Measurements from ENCODE around the gene APOBEC4.
A peak's percentile ranks its signal among the peaks of the same experiment; 100 is the strongest.
"Not testable (repeated sequence)": the region's sequence is repeated elsewhere in the genome, so short reads cannot be mapped to it uniquely, and the experiment has no call there.

APOBEC4 gene

DNA sequence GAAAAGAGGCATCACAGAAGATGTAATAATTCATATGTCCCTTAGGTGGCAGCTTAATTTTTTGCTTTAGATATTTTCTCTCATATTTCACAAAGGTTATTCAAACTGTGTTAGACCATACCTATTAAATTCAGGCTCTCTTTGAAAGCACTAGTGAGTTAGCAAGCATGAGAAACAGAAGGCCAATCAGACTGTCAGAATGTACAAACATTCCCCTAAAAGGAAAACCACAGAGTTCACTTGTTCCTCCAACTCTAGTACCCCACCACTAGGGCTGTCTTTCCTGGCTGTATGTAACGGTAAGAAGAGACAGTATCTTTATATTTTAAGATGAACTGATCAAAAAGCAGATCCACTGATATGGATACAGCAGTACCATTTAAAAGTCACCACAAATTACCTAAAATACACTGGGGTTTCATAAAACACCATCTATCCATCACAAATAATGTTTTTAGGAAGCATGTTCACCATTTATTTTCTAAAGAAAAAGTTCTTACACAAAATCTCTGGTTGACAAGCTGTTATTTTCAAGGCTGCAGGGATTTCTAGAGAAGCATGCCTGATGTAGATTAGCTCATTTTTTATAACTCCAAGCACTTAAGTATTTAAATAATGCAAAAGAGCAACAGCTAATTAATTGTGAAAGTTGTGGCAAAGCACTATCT, 19.3 kb downstream of the APOBEC4 start:
- DNase-seq (ENCODE audit: low spot score) = peak; percentile 79

- DNase-seq (ENCODE audit: low spot score) = peak; percentile 41
Measured at GRCh38 chr1:183632964-183633363, 20.2 kb downstream of the APOBEC4 start.

GRCh38 chr1:183632114-183632513, 21.0 kb downstream of the APOBEC4 start:
- DNase-seq (ENCODE audit: low spot score) = no peak

DNA sequence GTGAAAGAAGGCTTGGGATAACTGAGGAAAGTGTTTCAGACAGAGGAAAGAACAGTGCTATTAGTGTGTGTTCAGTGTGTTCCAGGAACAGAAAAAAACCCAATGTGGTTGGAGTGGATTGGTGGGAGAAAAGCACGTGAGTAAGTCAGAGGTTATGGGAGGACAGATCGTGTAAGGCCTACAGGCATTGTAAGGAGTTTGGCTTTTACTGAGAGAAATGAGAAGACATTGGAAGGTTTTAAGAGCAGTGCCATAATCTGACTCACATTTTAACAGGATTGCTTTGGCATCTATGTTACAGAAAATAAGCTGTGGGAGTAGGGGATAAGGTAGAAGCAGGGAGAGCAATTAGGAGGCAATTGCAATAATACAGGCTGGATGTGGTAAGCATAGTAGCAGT, 22.4 kb downstream of the APOBEC4 start:
- DNase-seq (ENCODE audit: low spot score) = no peak

DNA sequence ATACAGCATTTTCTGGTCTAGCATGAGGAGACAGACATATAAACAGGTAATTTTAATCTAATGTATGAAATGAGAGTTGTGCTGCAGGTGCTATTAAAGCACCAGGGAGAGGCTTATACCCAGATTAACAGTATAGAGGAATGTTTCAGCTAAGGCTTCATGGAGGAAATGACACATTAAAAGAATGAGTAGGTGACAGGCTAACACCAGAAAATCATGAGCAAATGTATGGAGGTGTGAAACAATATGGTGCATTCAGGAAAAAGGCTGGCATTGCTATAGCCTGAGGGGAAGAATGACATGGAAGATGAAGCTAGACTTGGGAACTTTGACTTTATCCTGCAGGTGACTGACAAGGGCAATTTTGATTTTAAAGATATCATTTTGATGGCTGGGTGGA, 24.6 kb downstream of the APOBEC4 start:
- DNase-seq (ENCODE audit: low spot score) = no peak

DNA sequence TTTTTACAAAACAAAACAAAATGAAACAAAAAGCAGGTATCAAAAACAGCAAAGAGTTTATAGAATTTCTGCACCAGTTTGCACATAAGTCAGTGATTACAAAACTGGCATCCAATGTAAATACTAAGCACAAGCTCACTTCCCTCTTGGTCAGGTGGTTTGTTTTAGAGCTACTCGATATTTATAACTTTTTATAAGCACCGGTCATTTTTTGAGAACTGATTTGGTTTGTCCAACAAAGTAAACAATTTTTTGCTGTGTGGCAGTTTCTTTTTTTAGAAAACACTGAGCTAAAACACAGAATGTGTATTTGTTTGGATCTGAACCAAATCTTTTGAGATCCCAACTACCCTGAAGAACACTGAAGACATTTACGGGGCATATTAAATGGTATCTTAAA, 26.9 kb downstream of the APOBEC4 start:
- not testable (repeated sequence) for DNase-seq (ENCODE audit: low spot score)

DNA sequence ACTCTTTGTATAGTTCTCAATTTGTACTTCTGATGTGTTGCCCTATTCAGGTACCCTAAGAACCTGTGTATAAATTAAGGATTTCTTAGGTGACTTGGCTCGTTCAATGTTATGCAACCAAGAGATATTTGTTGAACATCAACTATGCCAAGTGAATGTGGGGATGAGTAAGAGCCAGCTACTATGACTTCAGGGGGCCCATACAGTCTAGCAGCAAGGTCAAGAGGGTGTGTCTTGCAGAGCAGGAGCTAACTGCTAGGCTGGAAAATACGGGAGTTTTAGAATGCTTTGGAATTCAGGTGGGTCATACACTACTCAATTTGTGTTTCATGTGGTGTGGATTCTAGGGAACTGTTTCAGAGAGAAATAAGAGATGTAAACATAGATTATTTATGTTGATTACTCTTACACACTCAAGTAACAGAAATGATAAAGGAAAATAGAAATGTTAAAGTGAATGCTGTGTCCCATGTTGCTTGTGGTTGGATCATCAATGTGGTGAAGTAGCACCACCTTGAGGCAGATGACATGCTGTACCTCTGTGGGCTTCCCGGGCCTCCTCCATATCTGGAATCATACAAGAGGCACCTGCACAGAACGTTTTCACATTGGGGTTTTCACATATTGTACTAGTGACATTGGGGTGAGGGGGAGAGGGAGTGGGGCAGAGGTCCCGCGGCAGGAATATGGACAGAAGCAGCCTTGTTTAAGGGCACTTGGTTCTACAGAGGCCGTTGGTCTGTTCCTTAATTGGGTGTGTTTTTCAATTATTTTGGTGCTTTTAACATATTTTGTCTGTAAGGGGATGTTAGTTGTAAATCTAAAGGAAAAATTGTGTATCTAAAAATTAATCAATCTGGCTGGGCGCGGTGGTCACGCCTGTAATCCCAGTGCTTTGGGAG, 30.0 kb downstream of the APOBEC4 start:
- peak; percentile 90 for DNase-seq (ENCODE audit: low spot score)

GRCh38 chr1:183622013-183622412, 31.1 kb downstream of the APOBEC4 start:
- DNase-seq (ENCODE audit: low spot score) = no peak

- no peak for DNase-seq (ENCODE audit: low spot score)
Measured at GRCh38 chr1:183620311-183620710, 32.8 kb downstream of the APOBEC4 start.

- no peak for DNase-seq (ENCODE audit: low spot score)
Measured at GRCh38 chr1:183619781-183620180, 33.3 kb downstream of the APOBEC4 start.

DNA sequence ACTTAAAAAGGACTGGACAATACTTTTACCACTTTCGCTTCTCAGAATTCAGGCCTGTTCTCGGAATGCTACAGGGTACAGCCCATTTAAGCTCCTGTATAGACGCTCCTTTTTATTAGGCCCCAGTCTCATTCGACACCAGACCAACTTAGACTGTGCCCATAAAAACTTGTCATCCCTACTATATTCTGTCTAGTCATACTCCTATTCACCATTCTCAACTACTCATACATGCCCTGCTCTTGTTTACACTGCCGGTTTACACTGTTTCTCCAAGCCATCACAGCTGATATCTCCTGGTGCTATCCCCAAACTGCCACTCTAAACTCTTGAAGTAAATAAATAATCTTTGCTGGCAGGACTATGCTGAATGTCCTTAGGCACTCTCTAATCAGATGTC, 34.9 kb downstream of the APOBEC4 start:
- DNase-seq (ENCODE audit: low spot score) = not testable (repeated sequence)

GRCh38 chr1:183612975-183613374, 40.1 kb downstream of the APOBEC4 start:
- DNase-seq (ENCODE audit: low spot score) = not testable (repeated sequence)

- DNase-seq (ENCODE audit: low spot score) = no peak
Measured at GRCh38 chr1:183612407-183612806, 40.7 kb downstream of the APOBEC4 start.

- no peak for DNase-seq (ENCODE audit: low spot score)
Measured at GRCh38 chr1:183611021-183611420, 42.1 kb downstream of the APOBEC4 start.

- peak; percentile 60 for DNase-seq (ENCODE audit: low spot score)
Measured at GRCh38 chr1:183609759-183610452, 43.2 kb downstream of the APOBEC4 start.

DNA sequence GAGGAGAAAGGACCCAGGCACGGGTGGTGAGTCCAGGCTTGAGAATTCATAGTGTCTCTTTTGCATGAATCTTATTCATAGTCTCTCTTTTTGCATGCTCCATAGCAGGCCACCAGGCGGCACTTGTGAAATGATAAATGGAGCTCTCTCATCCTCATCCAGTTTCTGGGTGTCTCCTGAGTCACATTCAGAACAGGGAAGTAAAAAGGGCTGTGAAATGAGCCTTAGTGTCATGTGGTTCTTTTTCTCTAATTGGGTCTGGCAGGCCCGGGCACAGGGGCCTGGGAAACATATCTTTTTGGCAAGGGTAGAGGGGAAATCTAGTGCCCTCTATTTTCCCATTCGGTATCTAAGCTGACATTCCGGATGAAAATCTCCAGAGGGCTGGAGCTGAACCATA, 43.8 kb downstream of the APOBEC4 start:
- peak; percentile 87 for DNase-seq (ENCODE audit: low spot score)

- DNase-seq (ENCODE audit: low spot score) = peak; percentile 23
Measured at GRCh38 chr1:183607322-183607980, 45.7 kb downstream of the APOBEC4 start.

DNA sequence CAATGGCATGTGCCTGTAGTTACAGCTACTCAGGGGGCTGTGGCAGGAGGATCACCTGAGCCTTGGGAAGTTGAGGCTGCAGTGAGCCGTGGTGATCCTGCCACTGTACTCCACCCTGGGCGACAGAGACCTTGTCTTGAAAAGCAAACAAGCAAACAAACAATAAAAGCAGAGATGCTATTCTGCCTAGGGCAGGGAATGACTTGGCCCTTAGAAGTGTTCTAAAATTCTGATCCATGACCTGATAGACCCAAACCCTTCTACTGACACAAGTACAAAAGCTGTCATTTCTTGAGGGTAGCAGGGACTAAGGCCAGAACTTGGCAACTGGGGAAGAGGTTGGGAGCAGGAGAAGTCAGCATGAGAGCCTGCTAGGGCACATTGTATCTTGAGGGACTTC, 47.2 kb downstream of the APOBEC4 start:
- DNase-seq (ENCODE audit: low spot score) = no peak

DNA sequence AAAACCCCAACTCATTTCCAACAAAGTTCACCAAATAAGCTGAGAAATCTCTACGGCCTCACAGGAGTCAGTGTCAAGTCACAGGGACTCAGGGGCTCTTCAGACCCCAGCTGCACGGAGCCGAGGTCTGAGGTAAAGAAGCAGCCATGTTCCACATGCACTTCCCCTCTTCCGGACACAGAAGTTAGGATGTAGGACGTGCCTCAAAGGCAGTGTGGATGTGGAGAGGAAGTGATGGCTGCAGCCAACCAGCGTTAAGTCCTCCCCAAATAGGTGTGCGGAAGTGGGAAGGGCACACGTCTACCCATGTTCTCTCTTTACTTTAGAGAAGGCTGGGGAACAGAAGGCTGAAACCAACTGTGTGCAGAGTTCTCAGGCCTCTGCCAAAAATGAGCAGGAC, 48.3 kb downstream of the APOBEC4 start:
- DNase-seq (ENCODE audit: low spot score) = no peak

GRCh38 chr1:183604038-183604808, 48.9 kb downstream of the APOBEC4 start:
- DNase-seq (ENCODE audit: low spot score) = peak; percentile 53

- DNase-seq (ENCODE audit: low spot score) = no peak
Measured at GRCh38 chr1:183602510-183602909, 50.6 kb downstream of the APOBEC4 start.
